Activated naive CD8-positive, alpha-beta T cell (primary cell): Measurements from ENCODE around the gene GAD1.

ENCODE experiments used
- H3K27ac Mint-ChIP-seq: one replicate; pipeline ENCODE4 v1.8.0; 2021; ENCODE audit warnings: mixed read lengths
- H3K27me3 Mint-ChIP-seq: one replicate; pipeline ENCODE4 v1.8.0; 2021; ENCODE audit warnings: mixed read lengths
- H3K36me3 Mint-ChIP-seq: one replicate; pipeline ENCODE4 v1.8.0; 2021; ENCODE audit warnings: mixed read lengths
- H3K4me1 Mint-ChIP-seq: one replicate; pipeline ENCODE4 v1.8.0; 2021; ENCODE audit warnings: low read depth, mixed read lengths
- H3K4me3 Mint-ChIP-seq: one replicate; pipeline ENCODE4 v1.8.0; 2021; ENCODE audit warnings: mild to moderate bottlenecking, mixed read lengths
- H3K9me3 Mint-ChIP-seq: one replicate; pipeline ENCODE4 v1.8.0; 2021; ENCODE audit warnings: low read depth, mixed read lengths

Gene GAD1

DNA sequence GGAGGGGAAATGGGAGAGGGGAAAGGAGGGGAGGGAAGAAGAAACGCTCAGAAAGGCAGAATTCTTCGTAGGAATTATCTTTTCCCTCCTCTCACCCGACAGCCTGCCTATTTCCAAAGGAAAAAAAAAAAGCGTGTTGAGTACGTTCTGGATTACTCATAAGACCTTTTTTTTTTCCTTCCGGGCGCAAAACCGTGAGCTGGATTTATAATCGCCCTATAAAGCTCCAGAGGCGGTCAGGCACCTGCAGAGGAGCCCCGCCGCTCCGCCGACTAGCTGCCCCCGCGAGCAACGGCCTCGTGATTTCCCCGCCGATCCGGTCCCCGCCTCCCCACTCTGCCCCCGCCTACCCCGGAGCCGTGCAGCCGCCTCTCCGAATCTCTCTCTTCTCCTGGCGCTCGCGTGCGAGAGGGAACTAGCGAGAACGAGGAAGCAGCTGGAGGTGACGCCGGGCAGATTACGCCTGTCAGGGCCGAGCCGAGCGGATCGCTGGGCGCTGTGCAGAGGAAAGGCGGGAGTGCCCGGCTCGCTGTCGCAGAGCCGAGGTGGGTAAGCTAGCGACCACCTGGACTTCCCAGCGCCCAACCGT, at the start of gene GAD1:
Gene GAD1, plus strand, starts transcription at position 384 of the 589 bp plus-strand sequence. CDS start 1,705 bp downstream, outside the sequence.
- no peak within 1 kb of the TSS for H3K27ac Mint-ChIP-seq
- no peaks in the 10 kb centered on the region for H3K9me3 Mint-ChIP-seq
- H3K4me1 Mint-ChIP-seq = peaks cover 58% of the 10 kb centered on the region
- peak within 1 kb of the TSS; percentile 79 for H3K4me3 Mint-ChIP-seq
- H3K27me3 Mint-ChIP-seq = peaks cover 41% of the 10 kb centered on the region
- H3K36me3 Mint-ChIP-seq = no peaks in the 10 kb centered on the region

DNA sequence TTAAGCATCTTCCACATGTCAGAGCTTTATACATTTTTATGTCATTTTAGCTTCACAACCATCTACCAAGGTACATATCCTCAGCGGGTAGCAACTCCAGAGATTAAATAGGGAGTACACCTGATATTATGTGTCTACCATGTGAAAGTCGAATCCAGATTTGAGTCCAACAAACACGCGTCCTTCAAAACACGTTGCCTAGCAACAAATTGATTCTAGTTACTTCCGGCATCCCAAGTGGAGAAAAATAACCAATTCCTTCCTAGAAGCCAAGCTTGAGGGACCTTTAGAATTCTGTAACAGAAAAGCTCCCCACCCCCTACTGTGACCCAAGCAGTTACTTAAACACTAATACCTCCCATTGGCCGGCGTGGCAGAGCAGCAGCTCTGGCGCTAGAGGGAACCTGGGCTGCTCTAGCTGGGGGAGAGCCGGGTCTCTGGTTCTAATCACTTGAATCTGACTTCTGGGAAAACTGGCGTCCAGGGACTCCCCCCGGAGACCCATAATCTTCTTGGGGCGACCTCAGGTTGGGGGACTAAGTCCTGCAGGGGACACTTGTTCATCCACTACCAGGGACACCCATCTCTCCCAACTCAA, 46.6 kb upstream of the GAD1 start, which contains the start of gene ERICH2:
Gene ERICH2, plus strand, starts transcription at position 371 of the 598 bp plus-strand sequence. CDS start 304 bp downstream, outside the sequence.
- Mint-ChIP-seq H3K4me1 (peaks cover 14% of the 10 kb centered on the region), H3K27me3 (peaks cover 10% of the 10 kb centered on the region), H3K27ac (peak within 1 kb of the TSS; percentile 54), H3K4me3 (peak within 1 kb of the TSS; percentile 89), H3K9me3 (no peaks in the 10 kb centered on the region), H3K36me3 (no peaks in the 10 kb centered on the region)

DNA sequence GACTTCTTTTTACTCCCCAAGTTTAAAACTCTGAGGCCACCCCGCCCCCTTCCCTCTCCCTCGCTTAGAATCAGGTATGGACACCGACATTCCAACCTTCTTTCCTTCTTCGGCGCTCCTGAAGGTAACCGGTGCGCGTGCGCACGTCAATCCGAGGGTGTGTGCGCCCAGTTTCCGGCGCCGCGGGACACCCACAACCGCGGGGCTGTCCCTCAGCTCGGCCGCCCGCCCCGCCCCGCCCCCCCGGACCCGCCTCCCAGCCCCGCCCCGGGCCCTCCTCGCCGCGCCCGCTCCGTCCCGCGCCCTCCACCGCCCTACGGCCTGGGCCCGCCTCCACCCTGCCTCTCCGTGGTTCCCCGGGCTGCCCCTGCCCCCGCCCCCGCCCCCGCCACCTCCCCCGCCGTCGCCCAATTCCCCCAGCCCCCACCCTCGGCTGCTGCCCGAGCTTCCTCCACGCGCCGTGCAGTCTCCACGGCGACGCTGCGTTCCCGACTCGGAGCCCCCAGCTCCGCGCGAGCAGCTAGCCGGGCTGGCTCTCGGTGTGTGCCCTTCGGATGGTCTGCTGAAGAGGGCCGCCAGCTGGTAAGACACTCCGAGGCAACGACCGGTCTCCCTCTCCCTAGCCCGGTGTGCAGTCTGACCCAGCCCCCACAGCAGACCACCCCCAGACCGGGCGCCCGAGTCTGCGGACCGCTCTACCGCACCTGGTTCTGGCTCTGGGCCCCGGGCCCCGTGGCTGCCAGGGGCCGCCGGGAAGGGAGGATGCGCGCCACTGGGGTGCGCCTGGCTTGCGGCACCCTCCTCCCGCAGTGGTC, 45.9 kb upstream of the GAD1 start:
- Mint-ChIP-seq H3K4me1 (peaks cover 13% of the 10 kb centered on the region), H3K9me3 (no peaks in the 10 kb centered on the region), H3K27ac (peak overlapping the region; percentile 54), H3K4me3 (peak overlapping the region; percentile 89), H3K36me3 (no peaks in the 10 kb centered on the region), H3K27me3 (peaks cover 8% of the 10 kb centered on the region)

DNA sequence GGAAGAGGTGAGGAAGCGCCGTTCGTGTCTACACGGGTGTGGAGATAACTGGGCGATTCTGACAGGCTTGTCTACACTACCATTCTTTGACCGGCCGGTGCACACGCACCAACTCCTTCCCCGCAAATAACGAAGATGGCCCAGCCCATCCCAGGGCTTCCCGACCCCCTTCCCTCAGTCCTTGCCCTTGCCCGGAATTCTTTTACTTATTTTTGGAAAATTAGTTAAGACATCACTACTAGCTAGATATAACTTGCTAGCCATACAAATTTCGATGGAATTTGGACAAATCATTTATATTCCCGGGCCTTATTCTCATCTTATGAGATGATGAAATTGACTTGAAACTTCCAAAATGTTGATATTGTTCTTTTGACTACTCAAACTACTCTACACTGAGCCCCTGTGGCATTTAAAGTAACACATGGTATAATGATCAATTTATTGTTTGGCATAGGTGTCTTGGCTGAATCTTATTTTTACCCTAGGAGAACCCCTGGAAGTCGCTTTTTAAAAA, 45.2 kb upstream of the GAD1 start:
- no peak overlapping the region for H3K27ac Mint-ChIP-seq
- no peaks in the 10 kb centered on the region for H3K36me3 Mint-ChIP-seq
- H3K9me3 Mint-ChIP-seq = no peaks in the 10 kb centered on the region
- H3K4me1 Mint-ChIP-seq = peaks cover 12% of the 10 kb centered on the region
- H3K4me3 Mint-ChIP-seq = peak overlapping the region; percentile 84
- H3K27me3 Mint-ChIP-seq = peaks cover 8% of the 10 kb centered on the region

DNA sequence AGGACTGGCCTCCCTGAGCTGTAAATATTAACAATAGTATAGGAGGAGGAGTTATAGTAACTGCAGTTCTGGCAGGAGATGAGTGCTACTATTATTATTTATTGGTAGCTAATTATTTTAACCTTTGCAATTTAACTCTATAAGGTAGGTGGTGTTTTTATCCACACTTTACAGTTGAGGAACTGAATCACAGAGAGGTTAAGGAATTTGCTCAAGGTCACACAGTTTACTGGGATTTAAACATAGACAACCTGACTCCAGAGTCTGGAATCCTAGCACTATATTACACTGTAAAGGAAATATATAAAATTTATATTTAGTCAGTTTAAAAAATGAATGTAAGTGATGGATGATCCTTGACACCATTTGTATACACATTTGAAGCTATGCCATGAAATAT, 44.4 kb upstream of the GAD1 start:
- Mint-ChIP-seq H3K27ac (peak overlapping the region; percentile 28), H3K27me3 (peaks cover 8% of the 10 kb centered on the region), H3K4me1 (peaks cover 7% of the 10 kb centered on the region), H3K36me3 (no peaks in the 10 kb centered on the region), H3K9me3 (no peaks in the 10 kb centered on the region), H3K4me3 (peak overlapping the region; percentile 49)

DNA sequence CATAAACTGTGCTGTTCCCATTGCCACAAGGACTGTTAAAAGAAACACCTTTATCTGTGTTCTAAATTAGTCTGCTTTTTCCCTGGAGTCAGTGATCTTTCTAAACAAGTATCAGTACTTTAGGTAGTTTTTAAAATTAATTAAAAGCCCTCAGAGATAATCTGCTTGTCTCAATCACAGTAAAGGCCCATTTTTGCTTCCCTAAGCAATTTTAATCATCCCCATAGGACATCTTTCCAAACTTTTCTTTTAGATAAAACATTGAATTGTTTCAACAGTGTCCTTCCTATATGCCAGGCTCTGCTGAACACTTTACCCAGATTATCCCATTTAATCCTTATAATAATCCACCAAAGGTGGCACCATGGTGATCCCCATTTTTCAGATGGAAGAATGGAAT, 42.6 kb upstream of the GAD1 start:
- Mint-ChIP-seq H3K27ac (no peak overlapping the region), H3K27me3 (peaks cover 17% of the 10 kb centered on the region), H3K4me3 (no peak overlapping the region)

DNA sequence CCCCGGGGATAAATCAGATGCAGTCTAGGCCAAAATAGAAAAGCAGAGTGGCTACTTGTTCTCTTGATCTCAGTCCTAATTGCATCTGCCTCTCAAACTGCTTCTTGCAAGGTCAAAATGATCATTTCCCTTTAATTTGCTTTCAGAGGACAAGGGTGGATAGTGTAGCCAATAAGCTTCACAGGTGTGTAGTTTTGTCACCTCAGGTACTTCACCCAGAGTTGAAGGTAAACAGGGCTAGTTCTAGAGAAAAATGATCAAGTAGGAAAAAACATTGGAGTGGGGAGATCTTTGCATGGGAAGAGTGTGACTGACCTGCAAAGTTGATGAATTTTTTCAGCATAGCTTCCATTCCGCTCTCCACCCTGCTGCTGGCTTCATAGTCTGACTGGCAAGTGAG, 37.8 kb upstream of the GAD1 start:
- Mint-ChIP-seq H3K4me1 (no peaks in the 10 kb centered on the region), H3K27me3 (peaks cover 14% of the 10 kb centered on the region), H3K36me3 (no peaks in the 10 kb centered on the region), H3K4me3 (no peak overlapping the region), H3K9me3 (no peaks in the 10 kb centered on the region), H3K27ac (no peak overlapping the region)

More for the DNA sequence above, 42.6 kb upstream of the GAD1 start:
- peaks cover 7% of the 10 kb centered on the region for H3K4me1 Mint-ChIP-seq
- no peaks in the 10 kb centered on the region for H3K9me3 Mint-ChIP-seq
- H3K36me3 Mint-ChIP-seq = no peaks in the 10 kb centered on the region

DNA sequence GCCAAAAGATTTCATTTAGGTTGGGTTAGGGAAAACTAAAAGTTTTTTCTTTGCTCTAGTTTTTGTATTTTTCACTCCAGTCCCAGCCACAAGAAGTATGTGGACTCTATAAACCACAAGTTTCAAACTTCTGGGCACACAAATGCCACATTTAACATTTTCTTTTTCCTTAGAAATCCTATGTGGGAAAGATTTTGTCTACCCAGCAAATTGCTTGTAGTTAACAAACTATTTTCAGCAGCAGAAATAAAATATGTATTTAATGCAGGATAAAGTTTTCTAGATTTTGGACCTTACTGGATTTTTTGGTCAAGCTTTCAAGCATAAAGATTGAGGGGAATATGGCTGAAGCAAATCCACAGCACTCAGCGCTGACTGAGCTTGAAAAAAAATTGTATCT, 37.4 kb upstream of the GAD1 start:
- Mint-ChIP-seq H3K27me3 (peaks cover 15% of the 10 kb centered on the region), H3K27ac (no peak overlapping the region), H3K4me3 (no peak overlapping the region), H3K36me3 (no peaks in the 10 kb centered on the region), H3K4me1 (no peaks in the 10 kb centered on the region), H3K9me3 (no peaks in the 10 kb centered on the region)

DNA sequence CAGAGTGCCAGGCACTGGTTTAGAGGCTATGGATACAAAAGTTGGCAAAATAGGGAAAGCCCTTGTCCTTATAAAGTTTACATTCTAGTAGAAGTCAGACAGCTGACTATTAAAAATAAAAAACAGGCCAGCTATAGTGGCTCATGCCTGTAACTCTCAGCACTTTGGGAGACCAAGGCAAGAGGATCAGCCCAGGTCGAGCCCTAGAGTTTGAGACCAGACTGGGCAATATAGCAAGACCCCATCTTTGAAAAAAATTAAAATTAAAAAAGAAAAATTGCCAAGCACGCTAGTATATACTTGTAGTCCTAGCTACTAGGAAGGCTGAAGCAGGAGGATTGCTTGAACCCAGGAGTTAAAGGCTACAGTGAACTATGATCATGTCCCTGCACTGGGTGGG, 34.0 kb upstream of the GAD1 start:
- Mint-ChIP-seq H3K9me3 (no peaks in the 10 kb centered on the region), H3K36me3 (no peaks in the 10 kb centered on the region), H3K27me3 (peaks cover 19% of the 10 kb centered on the region), H3K4me1 (no peaks in the 10 kb centered on the region), H3K4me3 (no peak overlapping the region), H3K27ac (no peak overlapping the region)

DNA sequence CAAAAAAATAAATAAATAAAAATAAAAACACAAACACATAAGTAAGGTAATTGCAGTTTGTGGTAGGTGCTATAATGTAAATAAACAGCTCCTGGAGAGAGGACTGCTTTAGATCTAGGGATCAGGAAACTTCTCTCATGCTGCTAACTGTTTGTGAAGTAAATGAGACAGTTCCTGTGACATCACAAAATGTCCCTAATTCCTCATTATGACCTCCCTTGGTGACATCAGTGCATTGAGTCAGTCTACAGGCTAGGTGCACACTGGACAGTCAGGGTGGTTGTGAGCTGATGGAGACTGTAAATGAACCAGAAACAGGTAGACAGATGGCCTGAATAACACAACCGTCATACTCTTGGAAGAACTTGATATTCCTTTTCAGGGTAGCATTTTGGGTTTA, 33.1 kb upstream of the GAD1 start:
- H3K4me1 Mint-ChIP-seq = no peaks in the 10 kb centered on the region
- no peak overlapping the region for H3K27ac Mint-ChIP-seq
- H3K27me3 Mint-ChIP-seq = peaks cover 20% of the 10 kb centered on the region
- no peaks in the 10 kb centered on the region for H3K36me3 Mint-ChIP-seq
- no peaks in the 10 kb centered on the region for H3K9me3 Mint-ChIP-seq
- no peak overlapping the region for H3K4me3 Mint-ChIP-seq

DNA sequence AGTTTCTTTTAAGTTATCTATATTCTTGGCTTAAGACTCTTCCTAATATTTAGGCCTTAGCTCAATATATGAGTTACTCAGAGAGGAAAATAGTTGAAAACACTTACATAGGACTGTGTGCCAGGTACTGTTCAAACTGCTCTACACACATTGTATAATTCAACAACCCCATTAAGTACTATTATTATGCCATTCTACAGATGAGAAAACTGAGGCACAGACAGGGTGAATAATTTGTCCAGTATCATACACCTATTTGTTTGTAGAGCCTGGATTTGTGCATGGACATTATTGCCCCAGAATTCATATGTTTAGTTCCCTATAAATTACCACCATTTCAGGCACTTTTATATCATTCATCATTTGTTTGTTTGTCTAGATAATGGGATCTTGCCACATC, 17.7 kb upstream of the GAD1 start:
- H3K4me1 Mint-ChIP-seq = no peaks in the 10 kb centered on the region
- no peak overlapping the region for H3K27ac Mint-ChIP-seq
- no peaks in the 10 kb centered on the region for H3K36me3 Mint-ChIP-seq
- H3K4me3 Mint-ChIP-seq = no peak overlapping the region
- peaks cover 12% of the 10 kb centered on the region for H3K27me3 Mint-ChIP-seq
- no peaks in the 10 kb centered on the region for H3K9me3 Mint-ChIP-seq

DNA sequence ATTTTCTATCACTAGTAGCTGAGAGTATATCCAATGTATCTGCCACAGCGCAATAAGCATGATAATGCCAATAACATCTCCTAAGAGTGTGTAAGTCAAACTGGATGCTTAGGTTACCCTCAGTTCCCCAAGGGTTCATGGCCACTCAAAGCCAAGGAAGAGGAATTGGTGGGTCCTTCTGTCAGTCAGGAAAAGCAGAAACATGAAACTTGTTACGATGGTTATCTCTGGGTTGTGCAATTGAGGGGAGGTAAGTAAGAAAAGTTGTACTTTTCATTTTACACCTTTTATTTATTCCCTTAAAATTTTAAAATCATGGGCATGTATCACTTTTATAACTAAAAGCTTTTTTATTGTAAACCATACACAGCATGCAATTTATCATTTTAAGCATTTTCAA, 10.1 kb upstream of the GAD1 start:
- Mint-ChIP-seq H3K4me1 (no peaks in the 10 kb centered on the region), H3K36me3 (no peaks in the 10 kb centered on the region), H3K27me3 (peaks cover 3% of the 10 kb centered on the region), H3K9me3 (no peaks in the 10 kb centered on the region), H3K27ac (no peak overlapping the region), H3K4me3 (no peak overlapping the region)

DNA sequence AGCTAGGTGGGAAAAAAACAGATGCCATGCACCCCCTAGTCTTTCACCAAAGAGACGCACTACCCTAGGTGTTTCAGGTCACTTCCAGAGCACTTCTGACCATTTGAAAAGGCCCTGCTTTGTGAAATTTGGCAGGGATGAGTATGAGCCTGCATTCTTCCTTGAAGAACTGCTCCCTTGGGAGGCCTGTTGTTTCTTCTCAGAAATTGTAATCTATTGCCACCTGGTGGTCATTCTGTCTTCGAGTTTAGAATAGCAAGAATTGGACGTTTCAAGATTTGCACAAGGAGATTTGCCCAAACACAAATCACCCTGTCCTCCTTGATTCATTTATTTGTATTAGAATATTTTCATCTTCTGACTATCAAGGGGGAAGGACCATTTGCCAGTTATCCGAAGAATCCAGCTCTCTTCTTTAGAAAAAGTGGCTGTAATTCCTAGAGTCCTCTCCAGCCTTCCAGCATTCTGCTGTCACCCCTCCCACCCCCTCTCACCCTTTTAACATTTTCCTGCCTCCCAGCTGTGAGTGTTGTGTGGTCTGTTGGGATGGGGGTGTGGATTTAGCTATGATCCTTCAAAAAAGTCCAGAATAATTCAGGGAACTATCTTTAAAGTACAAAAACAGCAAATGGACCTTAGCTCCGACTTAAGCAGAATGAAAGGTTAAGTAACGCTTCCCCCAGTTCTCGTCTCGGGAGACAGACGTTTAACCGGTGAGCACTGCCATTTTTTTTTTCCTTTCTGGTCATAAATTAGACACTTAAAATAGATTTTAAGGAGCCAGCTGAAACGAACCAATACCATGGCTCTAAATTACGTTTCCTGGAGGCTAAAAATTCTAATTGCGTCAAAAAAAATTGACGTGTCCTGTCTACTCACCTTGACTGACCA, 3.7 kb upstream of the GAD1 start:
- H3K36me3 Mint-ChIP-seq = no peaks in the 10 kb centered on the region
- H3K27me3 Mint-ChIP-seq = peaks cover 28% of the 10 kb centered on the region
- no peak overlapping the region for H3K4me3 Mint-ChIP-seq
- H3K9me3 Mint-ChIP-seq = no peaks in the 10 kb centered on the region
- H3K27ac Mint-ChIP-seq = no peak overlapping the region
- H3K4me1 Mint-ChIP-seq = peaks cover 30% of the 10 kb centered on the region
